Stimulated activated CD8-positive, alpha-beta memory T cell treated with anti-CD3 and anti-CD28 coated beads, Interleukin-4, amount 100 ng/mL, for 1 hour (primary cell): Measurements from ENCODE around the gene USP30.
A peak's percentile ranks its signal among the peaks of the same experiment; 100 is the strongest.
"Not testable (repeated sequence)": the region's sequence is repeated elsewhere in the genome, so short reads cannot be mapped to it uniquely, and the experiment has no call there.

ENCODE experiments used
- DNase-seq, 2 donors: peaks; one replicate each; pipeline ENCODE4 v3.0.0-alpha.2; 2020; ENCODE audit warnings: low read depth in 2 of 2, low spot score in 1 of 2

USP30 gene, protein sequence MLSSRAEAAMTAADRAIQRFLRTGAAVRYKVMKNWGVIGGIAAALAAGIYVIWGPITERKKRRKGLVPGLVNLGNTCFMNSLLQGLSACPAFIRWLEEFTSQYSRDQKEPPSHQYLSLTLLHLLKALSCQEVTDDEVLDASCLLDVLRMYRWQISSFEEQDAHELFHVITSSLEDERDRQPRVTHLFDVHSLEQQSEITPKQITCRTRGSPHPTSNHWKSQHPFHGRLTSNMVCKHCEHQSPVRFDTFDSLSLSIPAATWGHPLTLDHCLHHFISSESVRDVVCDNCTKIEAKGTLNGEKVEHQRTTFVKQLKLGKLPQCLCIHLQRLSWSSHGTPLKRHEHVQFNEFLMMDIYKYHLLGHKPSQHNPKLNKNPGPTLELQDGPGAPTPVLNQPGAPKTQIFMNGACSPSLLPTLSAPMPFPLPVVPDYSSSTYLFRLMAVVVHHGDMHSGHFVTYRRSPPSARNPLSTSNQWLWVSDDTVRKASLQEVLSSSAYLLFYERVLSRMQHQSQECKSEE

GRCh38 chr12:109052414-109053323, at the start of gene USP30:
Gene USP30, plus strand, starts transcription at chr12:109052576. Its CDS starts 103 bp downstream, at chr12:109052679.
- DNase-seq = peak; percentile 69 to 72

DNA sequence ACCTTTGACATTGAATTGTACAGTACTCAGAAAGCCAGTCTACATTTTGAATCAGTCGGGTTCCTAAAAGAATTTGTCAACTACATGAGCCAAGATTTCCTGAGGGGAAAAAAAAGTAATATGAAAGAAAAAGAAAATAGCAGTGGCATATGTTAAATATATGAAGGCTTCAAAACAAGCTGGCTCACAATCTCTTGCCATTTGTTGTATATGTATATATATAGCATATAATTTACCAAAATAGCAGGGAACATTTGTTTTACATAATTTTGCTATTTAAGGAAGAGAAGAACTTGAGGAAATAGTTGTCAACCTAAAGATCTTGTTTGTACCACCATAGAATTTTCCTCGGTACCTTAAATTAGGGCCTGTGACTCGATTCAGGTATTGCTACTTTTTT, 48.4 kb upstream of the USP30 start:
- DNase-seq = no peak

DNA sequence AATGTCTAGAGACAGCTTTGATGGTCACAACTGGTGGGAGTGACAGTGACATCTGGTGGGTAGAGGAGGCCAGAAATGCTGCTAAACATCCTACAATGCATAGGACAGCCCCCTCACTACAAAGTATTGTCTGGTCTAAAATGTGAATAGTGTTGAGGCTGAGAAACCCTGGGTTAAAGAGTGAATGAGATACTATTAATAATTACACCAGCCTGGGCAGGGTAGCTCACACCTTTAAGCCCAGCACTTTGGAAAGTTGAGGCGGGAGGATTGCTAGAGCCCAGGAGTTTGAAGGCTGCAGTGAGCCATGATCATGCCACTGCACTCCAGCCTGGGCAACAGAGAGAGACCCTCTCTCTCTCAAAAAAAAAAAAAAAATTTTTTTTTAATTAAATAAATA, 42.6 kb upstream of the USP30 start:
- no peak for DNase-seq

GRCh38 chr12:109010259-109010658, 42.1 kb upstream of the USP30 start:
- no peak for DNase-seq

DNA sequence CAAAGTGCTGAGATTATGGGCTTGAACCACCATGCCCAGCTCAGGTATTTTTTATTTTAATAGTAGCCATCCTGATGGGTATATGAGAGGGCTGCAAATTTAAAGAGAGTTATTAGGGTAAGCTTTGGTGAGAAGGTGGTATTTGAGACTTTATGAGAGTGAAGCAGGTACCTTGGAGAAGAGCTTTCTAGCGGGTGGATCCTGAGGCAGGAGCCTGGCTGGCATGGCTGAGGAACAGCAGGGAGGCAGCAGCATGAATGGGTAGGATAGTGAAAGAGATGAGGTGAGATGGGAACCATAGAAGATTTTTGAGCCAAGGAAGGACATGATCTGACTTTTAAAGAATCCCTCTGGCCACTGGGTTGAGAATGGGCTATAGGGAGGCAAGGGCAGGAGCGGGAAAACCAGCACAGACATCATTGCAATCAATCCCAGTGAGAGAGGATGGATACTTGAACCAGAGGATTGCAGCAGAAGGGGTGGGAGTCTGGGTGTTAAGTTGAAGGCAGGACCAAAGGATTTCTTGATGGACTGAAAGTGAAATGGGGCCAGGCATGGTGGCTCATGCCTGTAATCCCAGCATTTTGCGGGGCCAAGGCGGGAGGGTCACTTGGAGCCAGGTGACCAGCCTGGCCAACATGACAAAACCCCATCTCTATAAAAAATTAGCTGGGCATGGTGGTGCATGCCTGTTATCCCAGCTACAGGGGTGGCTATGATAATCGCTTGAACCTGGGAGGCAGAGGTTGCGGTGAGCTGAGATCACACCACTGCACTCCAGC, 37.2 kb upstream of the USP30 start:
- no peak for DNase-seq

DNA sequence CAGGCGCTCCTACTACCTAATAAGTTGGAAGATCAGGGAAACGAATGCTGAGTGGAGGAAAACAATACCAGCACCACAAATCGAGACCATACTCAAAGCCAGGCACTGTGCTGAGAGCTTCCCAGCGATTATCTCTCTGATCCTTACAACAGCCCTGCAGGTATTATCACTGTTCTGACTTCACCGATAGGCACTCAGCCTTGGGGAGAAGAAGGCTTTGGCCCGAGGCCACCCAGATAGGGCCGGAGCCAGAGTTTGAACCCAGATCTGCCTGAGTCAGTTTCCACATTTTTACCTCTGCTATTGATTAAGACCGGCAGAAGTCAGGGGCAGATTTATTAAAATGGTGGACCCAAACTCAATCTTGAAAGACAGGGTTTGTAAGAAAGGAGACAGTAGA, 36.4 kb upstream of the USP30 start:
- DNase-seq = no peak

- no peak for DNase-seq
Observed at GRCh38 chr12:109016978-109017377, 35.4 kb upstream of the USP30 start.

DNA sequence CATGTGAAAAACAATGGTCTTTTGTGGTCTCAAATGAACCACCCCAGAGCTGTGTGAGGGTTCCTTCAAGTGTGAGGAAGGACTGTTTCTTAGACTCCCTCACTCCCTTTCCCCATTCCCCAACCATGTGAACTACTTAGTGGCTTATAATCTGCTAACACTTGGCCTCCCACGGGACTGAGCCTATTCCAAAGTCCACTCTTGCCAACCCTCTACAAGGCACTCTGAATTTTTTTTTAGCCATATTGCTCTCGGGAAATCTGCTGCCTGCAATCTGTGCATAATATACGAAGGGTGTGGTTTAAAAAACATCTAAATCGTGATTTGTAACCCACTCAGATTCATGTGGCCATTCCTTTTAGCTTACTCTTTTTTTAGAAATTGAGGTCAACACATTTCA, 34.1 kb upstream of the USP30 start:
- no peak for DNase-seq

DNA sequence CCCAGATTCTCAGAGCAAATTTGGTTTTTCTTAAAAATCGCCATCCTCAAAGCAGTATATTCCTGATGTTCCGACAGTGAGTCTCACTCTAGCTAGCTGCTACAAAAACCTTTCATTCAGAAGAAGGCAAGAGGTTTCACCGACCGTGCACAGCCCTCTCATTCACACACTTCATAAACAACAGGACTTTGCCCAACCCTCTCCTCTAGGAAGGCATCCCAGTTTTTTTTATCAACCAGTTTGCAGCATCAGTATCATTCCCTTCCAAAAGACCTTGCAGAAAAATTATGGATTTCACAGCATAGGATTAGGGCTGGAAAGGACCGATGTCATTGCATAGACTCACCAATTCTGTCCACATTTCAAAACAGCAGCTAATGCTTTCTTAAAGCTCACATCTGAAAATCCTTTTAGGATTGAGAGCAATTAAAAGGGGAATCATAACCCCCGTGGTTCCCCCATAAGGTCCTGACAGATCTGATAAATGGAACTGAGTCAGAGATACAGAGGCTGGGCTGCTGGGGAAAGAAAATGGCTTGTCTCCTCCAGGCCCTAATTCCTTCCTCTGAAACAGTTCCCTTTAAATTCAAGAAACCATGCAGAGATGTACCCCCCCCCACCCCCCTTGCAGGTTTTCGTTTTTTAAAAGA, 32.1 kb upstream of the USP30 start:
- no peak for DNase-seq

- no peak for DNase-seq
Observed at GRCh38 chr12:109020796-109021380, 31.5 kb upstream of the USP30 start, which contains the start of gene SVOP. Gene SVOP, minus strand, starts transcription at chr12:109021068. Its CDS starts 200 bp downstream, at chr12:109020868.

DNA sequence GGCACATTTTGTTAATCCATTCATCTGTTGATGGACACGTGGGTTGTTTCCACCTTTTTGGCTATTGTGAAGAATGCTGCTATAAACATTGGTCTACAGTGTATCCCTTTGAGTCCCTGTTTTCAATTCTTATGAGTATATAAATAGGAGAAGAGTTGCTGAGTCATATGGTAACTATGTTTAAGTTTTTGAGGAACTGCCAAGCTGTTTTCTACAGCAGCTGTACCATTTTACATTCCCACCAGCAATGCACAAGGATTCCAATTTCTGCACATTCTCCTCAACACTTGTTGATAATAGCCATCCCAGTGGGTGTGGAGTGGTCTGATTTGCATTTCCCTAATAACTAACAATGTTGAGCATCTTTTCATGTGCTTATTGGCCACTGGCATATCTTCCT, 24.6 kb upstream of the USP30 start:
- DNase-seq = no peak

GRCh38 chr12:109028624-109029023, 23.8 kb upstream of the USP30 start:
- DNase-seq = not testable (repeated sequence)

DNA sequence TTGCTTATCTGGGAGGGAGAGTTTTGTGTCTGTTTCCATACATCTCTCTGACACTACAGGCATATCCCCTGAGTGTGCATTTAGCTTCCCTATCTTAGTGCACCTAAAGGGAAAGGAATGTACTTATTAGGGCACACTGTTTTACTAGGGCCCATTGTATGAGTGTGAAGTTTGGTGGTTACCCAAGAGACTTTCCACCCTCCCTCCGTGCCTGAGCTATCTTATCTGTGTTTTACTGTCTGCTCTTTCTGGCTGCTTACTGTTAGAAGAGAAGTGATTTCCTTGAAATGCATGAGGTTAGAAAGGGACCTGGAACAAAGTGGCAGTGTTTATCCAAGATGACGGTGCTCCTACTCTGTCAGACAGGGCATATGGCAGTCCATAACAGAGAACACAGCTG, 23.0 kb upstream of the USP30 start:
- no peak for DNase-seq

DNA sequence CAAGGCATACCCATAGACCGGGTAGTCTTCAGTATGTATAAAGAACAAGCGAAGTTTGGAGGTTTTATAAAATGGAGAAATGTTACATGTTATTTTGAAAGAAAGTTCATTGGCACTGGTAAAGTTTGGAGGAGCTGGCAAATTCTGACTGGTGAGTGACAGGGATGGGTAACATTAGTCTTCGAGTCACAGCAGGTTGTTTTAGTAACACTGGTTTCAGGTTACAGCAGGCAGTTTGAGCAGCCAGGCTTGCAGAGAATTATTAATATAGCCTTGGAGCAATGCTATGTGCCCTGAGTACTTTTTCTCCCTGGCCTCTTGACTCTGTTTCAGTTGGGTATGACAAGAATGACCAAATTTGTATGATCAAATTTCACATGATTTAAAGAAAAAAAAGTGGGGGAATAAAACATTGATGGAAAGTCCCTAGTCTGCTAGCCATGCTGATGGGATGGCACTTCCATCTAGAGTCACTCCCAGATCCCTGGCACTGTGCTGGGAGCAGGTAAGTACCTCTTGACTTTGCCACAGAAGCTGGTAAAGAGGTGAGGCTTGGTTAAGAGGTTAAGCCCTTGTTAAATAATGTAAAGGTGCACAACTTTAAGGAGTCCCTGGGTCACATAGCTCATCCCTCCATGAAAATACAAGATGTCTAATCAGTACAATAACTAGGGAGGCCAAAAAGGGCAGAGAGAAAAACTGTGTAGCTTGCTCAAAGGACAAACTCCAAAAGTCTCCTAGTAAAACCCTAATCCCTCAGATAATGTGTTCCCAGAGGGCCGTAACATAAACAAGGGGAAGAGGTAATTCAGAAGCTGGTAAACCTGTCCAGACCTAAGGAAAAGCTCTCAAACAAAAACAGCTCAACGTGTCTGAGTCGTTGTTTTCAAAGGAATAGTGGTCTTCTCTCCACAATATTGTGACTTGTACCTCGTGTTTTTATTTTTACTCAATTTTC, 18.9 kb upstream of the USP30 start:
- no peak for DNase-seq

- no peak for DNase-seq
Observed at GRCh38 chr12:109036975-109037374, 15.4 kb upstream of the USP30 start.

- DNase-seq = no peak
Observed at GRCh38 chr12:109044241-109044640, 8.1 kb upstream of the USP30 start.

DNA sequence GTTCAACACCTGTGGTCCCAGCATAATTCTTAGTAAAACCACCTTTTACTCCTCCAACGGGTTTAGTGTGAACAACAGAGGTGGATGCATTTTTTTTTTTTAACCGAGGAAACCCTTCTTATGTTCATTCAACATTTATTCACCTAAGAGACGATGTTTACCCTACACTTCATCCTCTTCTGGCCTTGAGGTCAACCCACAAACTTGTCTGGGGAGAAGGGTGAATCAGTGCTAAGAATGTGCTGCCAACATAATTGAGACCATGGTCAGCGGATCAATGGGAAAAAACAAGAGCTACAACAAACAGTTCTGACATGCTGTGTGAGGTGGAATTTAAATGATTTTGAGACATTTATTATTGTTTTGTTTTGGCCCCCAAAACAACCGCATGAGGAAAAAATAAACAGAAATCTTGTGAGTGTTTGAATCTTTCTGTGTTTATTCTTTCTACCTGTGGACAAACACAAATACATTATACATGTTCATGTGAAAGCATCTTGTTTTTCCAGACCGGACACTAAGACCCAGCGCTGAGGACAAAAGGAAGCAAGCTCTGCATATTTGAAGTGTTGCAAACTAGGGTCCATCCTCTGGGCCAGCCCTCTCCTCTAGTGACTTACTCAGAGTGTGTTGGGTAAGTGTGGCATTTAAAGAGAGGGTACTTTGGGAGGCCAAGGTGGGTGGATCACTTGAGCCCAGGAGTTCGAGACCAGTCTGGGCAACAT, 5.1 kb upstream of the USP30 start:
- DNase-seq = no peak

DNA sequence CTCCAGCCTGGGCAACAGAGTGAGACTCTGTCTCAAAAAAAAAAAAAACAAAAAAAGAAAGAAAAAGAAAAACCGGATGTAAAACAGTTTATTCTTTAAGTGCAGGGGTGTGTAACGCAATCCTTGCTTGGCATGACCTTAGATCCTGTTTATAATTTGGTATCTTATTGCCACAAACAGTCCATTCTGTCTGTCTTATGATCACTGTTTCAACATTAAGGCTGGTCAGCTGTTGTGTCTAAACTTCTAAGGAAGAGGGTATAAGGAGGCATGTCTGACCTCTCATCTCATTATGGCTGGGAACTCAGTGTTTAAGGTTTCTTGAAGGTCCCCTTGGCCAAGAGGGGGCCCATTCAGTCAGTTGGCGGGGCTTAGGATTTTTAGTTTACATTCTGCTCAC, 3.7 kb upstream of the USP30 start:
- not testable (repeated sequence) for DNase-seq
